Right atrium auricular region (tissue), 2 donors: ENCODE data around the gene ZBP1. TPM values are rescaled to one million over a fixed set of nuclear protein-coding genes. Genes with fewer than 3 reads are reported as not detected.
"Not testable (repeated sequence)": the region's sequence is repeated elsewhere in the genome, so short reads cannot be mapped to it uniquely, and the experiment has no call there.

Experiments used
- DNase-seq: peaks from one replicate; pipeline ENCODE4 v3.0.0-alpha.2; 2019; ENCODE audit warnings: low spot score
- H3K27ac ChIP-seq, 2 donors: fragments of 200-600 bp; sonication (generic); 1 replicate in 1 of 2; 2 replicates in 1 of 2; pipeline ENCODE4 v1.5.1; 2016 to 2019
- H3K27me3 ChIP-seq, 2 donors: fragments of 200-600 bp; sonication (generic); one replicate each; pipeline versions ENCODE4 v1.5.1 to v1.6.0; 2017 to 2019
- H3K36me3 ChIP-seq: fragments of 200-600 bp; sonication (generic); one replicate; pipeline ENCODE4 v1.5.1; 2016
- H3K4me1 ChIP-seq, 2 donors: fragments of 200-600 bp; sonication (generic); one replicate each; pipeline versions ENCODE4 v1.5.1 to v1.6.0; 2017 to 2019
- H3K4me3 ChIP-seq, 2 donors: fragments of 200-600 bp; sonication (generic); 1 replicate in 1 of 2; 2 replicates in 1 of 2; pipeline ENCODE4 v1.5.1; 2017 to 2019; ENCODE audit warnings: mild to moderate bottlenecking in 1 of 2, moderate library complexity in 1 of 2
- H3K9me3 ChIP-seq, 2 donors: fragments of 200-600 bp; sonication (generic); one replicate each; pipeline ENCODE4 v1.5.1; 2019
- CTCF ChIP-seq, 2 donors: fragments of 200-600 bp; sonication (generic); IDR thresholded peaks; one replicate each; pipeline ENCODE4 v1.5.1; 2019; ENCODE audit warnings: antibody characterized with exemption in 2 of 2
- total RNA-seq, 2 donors: library from RNA; depleted of rRNA; stranded (reverse); fragments of >200 nt; gene quantifications; one replicate each; pipeline ENCODE4 v1.1.0, GENCODE V29; 2016

ZBP1 gene
- total RNA-seq, 2 donors from 2014 or later: not detected

- DNase-seq: no peak
- no peak overlapping the region for H3K4me3 ChIP-seq
- H3K4me1 ChIP-seq: no peaks in the 10 kb centered on the region
- peaks cover 3 to 19% of the 10 kb centered on the region in 2 donors for H3K9me3 ChIP-seq
- no peaks in the 10 kb centered on the region for H3K27me3 ChIP-seq
- H3K27ac ChIP-seq: no peak overlapping the region
- H3K36me3 ChIP-seq: no peaks in the 10 kb centered on the region
- TF ChIP-seq CTCF (IDR thresholded peaks at IDR 0.05): no peak
Measured at GRCh38 chr20:57638895-57639236, 18.6 kb upstream of the ZBP1 start.

DNA sequence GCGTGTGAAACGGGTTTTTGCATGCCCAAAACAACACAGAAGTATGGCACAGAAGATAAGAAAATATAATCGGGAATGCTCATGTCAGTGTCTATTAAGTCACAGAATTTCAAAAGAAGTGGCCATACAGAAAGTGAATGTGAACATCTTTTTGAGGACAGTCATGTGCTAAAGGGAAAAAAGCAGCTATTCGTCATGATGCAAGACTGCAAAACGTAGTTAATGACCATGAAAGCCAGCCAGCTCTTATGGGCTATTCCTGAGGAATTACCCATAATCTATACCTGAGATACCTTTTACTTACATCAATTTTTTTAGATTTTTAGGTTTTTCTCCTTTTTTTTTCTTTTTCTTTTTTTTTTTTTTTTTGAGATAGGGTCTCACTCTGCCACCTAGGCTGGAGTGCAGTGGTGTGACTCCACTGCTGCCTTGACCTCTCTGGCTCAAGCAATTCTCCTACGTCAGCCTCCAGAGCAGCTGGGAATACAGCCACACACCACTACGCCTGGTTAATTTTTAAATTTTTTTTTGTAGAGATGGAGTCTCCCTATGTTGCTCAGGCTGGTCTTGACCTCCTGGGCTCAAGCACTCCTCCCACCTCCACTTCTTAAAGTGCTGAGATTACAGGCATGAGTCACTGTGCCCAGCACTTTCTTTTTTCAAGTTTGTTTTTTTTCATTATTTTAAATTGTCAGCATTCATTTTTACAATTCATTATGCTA is 18.1 kb upstream of the ZBP1 start:
- no peak overlapping the region for H3K4me3 ChIP-seq
- no peak for DNase-seq

DNA sequence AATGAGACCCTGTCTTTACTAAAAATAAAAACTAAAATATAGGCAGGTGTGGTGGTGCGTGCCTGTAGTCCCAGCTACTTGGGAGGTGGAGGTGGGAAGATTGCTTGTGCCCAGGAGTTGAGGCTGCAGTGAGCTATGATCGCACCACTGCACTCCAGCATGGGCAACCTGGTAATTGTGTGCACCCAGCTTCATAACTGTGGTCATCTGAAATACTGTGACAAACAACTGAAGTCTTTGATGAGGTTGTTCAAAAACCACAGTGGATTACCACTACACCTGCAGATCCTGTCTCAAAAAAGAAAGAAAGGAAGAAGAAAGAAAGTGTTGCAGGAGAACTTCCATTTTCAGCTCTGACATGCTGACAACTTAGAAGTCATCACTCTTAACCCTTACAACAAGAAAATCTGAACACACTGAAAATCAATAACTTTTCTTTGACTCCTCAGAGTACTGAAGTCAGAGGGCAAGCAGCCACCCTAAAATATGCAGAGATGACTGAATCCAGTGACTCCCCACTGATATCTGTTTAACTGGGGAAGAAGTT is 13.8 kb upstream of the ZBP1 start:
- Histone ChIP-seq H3K27ac (no peak overlapping the region), H3K4me3 (no peak overlapping the region), H3K9me3 (peaks cover 3 to 12% of the 10 kb centered on the region in 2 donors), H3K36me3 (no peaks in the 10 kb centered on the region), H3K4me1 (peaks cover 0 to 1% of the 10 kb centered on the region in 2 donors), H3K27me3 (no peaks in the 10 kb centered on the region)
- DNase-seq: no peak
- TF ChIP-seq CTCF (IDR thresholded peaks at IDR 0.05): no peak

More for the DNA sequence above, 18.1 kb upstream of the ZBP1 start:
- Histone ChIP-seq H3K27me3 (no peaks in the 10 kb centered on the region), H3K4me1 (no peaks in the 10 kb centered on the region), H3K27ac (no peak overlapping the region), H3K9me3 (peaks cover 3 to 13% of the 10 kb centered on the region in 2 donors), H3K36me3 (no peaks in the 10 kb centered on the region)
- no peak for TF ChIP-seq CTCF (IDR thresholded peaks at IDR 0.05)

GRCh38 chr20:57632286-57632685 is 12.1 kb upstream of the ZBP1 start:
- no peak for DNase-seq
- Histone ChIP-seq H3K9me3 (peaks cover 3 to 12% of the 10 kb centered on the region in 2 donors), H3K4me3 (no peak overlapping the region), H3K27ac (no peak overlapping the region), H3K4me1 (peaks cover 0 to 18% of the 10 kb centered on the region in 2 donors), H3K27me3 (no peaks in the 10 kb centered on the region), H3K36me3 (no peaks in the 10 kb centered on the region)
- no peak for TF ChIP-seq CTCF (IDR thresholded peaks at IDR 0.05)

GRCh38 chr20:57630061-57630460 is 9.8 kb upstream of the ZBP1 start:
- no peak for TF ChIP-seq CTCF (IDR thresholded peaks at IDR 0.05)
- peak overlapping the region in 1 of 2 donors; percentile 3 for H3K4me3 ChIP-seq
- no peaks in the 10 kb centered on the region for H3K27me3 ChIP-seq
- no peaks in the 10 kb centered on the region for H3K36me3 ChIP-seq
- peaks cover 0 to 6% of the 10 kb centered on the region in 2 donors for H3K9me3 ChIP-seq
- peaks cover 0 to 20% of the 10 kb centered on the region in 2 donors for H3K4me1 ChIP-seq
- no peak overlapping the region for H3K27ac ChIP-seq
- peak; percentile 52 for DNase-seq

DNA sequence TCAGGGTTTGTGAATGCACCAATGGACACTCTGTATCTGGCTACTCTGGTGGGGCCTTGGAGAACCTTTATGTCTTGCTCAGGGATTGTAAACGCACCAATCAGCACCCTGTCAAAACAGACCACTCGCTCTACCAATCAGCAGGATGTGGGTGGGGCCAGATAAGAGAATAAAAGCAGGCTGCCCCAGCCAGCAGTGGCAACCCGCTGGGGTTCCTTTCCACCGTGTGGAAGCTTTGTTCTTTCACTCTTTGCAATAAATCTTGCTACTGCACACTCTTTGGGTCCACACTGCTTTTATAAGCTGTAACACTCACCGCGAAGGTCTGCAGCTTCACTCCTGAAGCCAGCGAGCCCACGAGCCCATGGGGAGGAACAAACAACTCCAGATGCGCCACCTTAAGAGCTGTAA is 9.3 kb upstream of the ZBP1 start:
- Histone ChIP-seq H3K9me3 (peaks cover 0 to 12% of the 10 kb centered on the region in 2 donors), H3K4me1 (peaks cover 0 to 20% of the 10 kb centered on the region in 2 donors), H3K4me3 (peak overlapping the region in 1 of 2 donors; percentile 3)
- not testable (repeated sequence) for H3K27ac ChIP-seq, H3K36me3 ChIP-seq, H3K27me3 ChIP-seq, DNase-seq

DNA sequence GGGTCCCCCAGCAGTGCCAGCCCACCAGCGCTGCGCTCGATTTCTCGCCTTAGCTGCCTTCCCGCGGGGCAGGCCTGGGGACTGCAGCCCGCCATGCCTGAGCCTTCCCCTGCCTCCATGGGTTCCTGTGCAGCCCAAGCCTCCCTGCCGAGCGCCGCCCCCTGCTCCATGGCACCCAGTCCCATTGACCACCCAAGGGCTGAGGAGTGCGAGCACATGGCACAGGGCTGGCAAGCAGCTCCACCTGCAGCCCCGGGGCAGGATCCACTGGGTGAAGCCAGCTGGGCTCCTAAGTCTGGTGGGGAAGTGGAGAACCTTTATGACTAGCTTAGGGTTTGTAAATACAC is 8.7 kb upstream of the ZBP1 start:
- H3K27ac ChIP-seq: peak overlapping the region in 1 of 2 donors; percentile 55

More for the DNA sequence above, 8.7 kb upstream of the ZBP1 start:
- H3K4me3 ChIP-seq: peak overlapping the region in 1 of 2 donors; percentile 15
- not testable (repeated sequence) for H3K36me3 ChIP-seq, H3K27me3 ChIP-seq
- peaks cover 0 to 14% of the 10 kb centered on the region in 2 donors for H3K9me3 ChIP-seq
- H3K4me1 ChIP-seq: peaks cover 0 to 20% of the 10 kb centered on the region in 2 donors
- DNase-seq: peak; percentile 38
